ENCODE data around the gene FLAD1. TPM values are rescaled to one million over a fixed set of nuclear protein-coding genes. Genes with fewer than 3 reads are reported as not detected.

FLAD1 gene
- total RNA-seq, 1 experiment from 2014 or later: 88.3 TPM

GRCh38 chr1:155017946-155018316, 34.8 kb downstream of the FLAD1 start:
- no peak for TF ChIP-seq ZNF396 (CRISPR knock-in tag; IDR thresholded peaks at IDR 0.05; ENCODE audit: borderline replicate concordance)
- TF ChIP-seq ELF4 (CRISPR knock-in tag; IDR thresholded peaks at IDR 0.05; ENCODE audit: low read depth): no peak
- TF ChIP-seq ZBTB21 (CRISPR knock-in tag; IDR thresholded peaks at IDR 0.05; ENCODE audit: borderline replicate concordance): no peak
- TF ChIP-seq GABPB1 (CRISPR knock-in tag; IDR thresholded peaks at IDR 0.05): no peak
- no peak overlapping the region for H3K27ac Mint-ChIP-seq
- no peak for DNase-seq (ENCODE audit: low spot score)
- ChIA-PET POLR2A (interaction anchor here (0.7 to 3.5 kb wide), 10 partner anchors 15 to 49 kb away, joined by 3 to 28 read pairs (median 4); partner anchors contain the start of genes ADAM15, LENEP, SHC1 and ZBTB7B), CTCF (interaction anchor here (0.6 to 6.8 kb wide), 46 partner anchors 8 to 209 kb away, joined by 3 to 79 read pairs (median 8); partner anchors contain the start of genes ADAM15, DCST1, DCST2 and EFNA3)
- peaks cover 4% of the 10 kb centered on the region; the same call in 1 of the 2 replicates for H3K27me3 Mint-ChIP-seq (ENCODE audit: low read depth)
- H3K4me1 Mint-ChIP-seq: peaks cover 40% of the 10 kb centered on the region
- H3K4me3 Mint-ChIP-seq: peak overlapping the region; percentile 62
- peaks cover 6% of the 10 kb centered on the region; the same call in 1 of the 2 replicates for H3K36me3 Mint-ChIP-seq
- ATAC-seq: no peak
- no peaks in the 10 kb centered on the region for H3K9me3 Mint-ChIP-seq

GRCh38 chr1:155018617-155019348, 35.6 kb downstream of the FLAD1 start:
- ChIA-PET CTCF (interaction anchor here (1.0 to 4.9 kb wide), 16 partner anchors 12 to 208 kb away, joined by 3 to 49 read pairs (median 10); partner anchors contain the start of genes ADAM15, LENEP, PBXIP1 and SHC1), POLR2A (interaction anchor here (1.5 to 2.0 kb wide), 3 partner anchors 25 to 48 kb away, joined by 3 to 14 read pairs (median 3); partner anchors contain the start of genes LENEP and SHC1)
- Mint-ChIP-seq H3K27me3 (ENCODE audit: low read depth) (peaks cover 4% of the 10 kb centered on the region; the same call in 1 of the 2 replicates), H3K4me3 (no peak overlapping the region), H3K36me3 (peaks cover 3% of the 10 kb centered on the region; the same call in 1 of the 2 replicates), H3K9me3 (no peaks in the 10 kb centered on the region), H3K27ac (no peak overlapping the region), H3K4me1 (peaks cover 34% of the 10 kb centered on the region)
- no peak for ATAC-seq
- no peak for TF ChIP-seq PRRX2 (CRISPR knock-in tag; IDR thresholded peaks at IDR 0.05)
- TF ChIP-seq GTF2I (CRISPR knock-in tag; conservative IDR thresholded peaks at IDR 0.05): no peak
- TF ChIP-seq ZNF219 (CRISPR knock-in tag; IDR thresholded peaks at IDR 0.05; ENCODE audit: borderline replicate concordance): no peak
- no peak for TF ChIP-seq OVOL2 (CRISPR knock-in tag; IDR thresholded peaks at IDR 0.05; ENCODE audit: borderline replicate concordance)
- no peak for DNase-seq (ENCODE audit: low spot score)

GRCh38 chr1:155019377-155020245, 36.5 kb downstream of the FLAD1 start:
- DNase-seq (ENCODE audit: low spot score) (no peak), ATAC-seq (no peak)
- CTCF ChIA-PET: interaction anchor here (1.2 to 4.9 kb wide), 12 partner anchors 13 to 72 kb away, joined by 3 to 49 read pairs (median 10); partner anchors contain the start of genes ADAM15, SHC1 and ZBTB7B
- no peaks in the 10 kb centered on the region for H3K9me3 Mint-ChIP-seq
- peaks cover 4% of the 10 kb centered on the region; the same call in 1 of the 2 replicates for H3K27me3 Mint-ChIP-seq (ENCODE audit: low read depth)
- POLR2A ChIA-PET: interaction anchor here (1.6 kb wide), 1 partner anchor 25 kb away, joined by 3 read pairs; no protein-coding TSS in a partner anchor
- peaks cover 3% of the 10 kb centered on the region; the same call in 1 of the 2 replicates for H3K36me3 Mint-ChIP-seq
- no peak for TF ChIP-seq KAT7 (CRISPR knock-in tag; IDR thresholded peaks at IDR 0.05; ENCODE audit: borderline replicate concordance)
- no peak overlapping the region for H3K4me3 Mint-ChIP-seq
- H3K27ac Mint-ChIP-seq: no peak overlapping the region
- peaks cover 32% of the 10 kb centered on the region for H3K4me1 Mint-ChIP-seq

GRCh38 chr1:155022136-155022926, 39.2 kb downstream of the FLAD1 start:
- ChIA-PET POLR2A (interaction anchor here (0.7 kb wide), 1 partner anchor 21 kb away, joined by 3 read pairs; no protein-coding TSS in a partner anchor), CTCF (interaction anchor here (0.8 to 3.6 kb wide), 10 partner anchors 23 to 151 kb away, joined by 3 to 17 read pairs (median 5); partner anchors contain the start of genes ADAM15, KRTCAP2, LENEP and SHC1)
- H3K4me1 Mint-ChIP-seq: peaks cover 24% of the 10 kb centered on the region
- TF ChIP-seq PRRX2 (CRISPR knock-in tag; IDR thresholded peaks at IDR 0.05) (no peak), SMAD3 (CRISPR knock-in tag; IDR thresholded peaks at IDR 0.05; ENCODE audit: borderline replicate concordance) (no peak), ZNF281 (CRISPR knock-in tag; IDR thresholded peaks at IDR 0.05) (no peak), STAT6 (CRISPR knock-in tag; conservative IDR thresholded peaks at IDR 0.05; ENCODE audit: low read depth) (no peak), ZNF263 (CRISPR knock-in tag; IDR thresholded peaks at IDR 0.05; ENCODE audit: low read depth) (no peak), SMAD4 (CRISPR knock-in tag; IDR thresholded peaks at IDR 0.05) (no peak), TCF7 (CRISPR knock-in tag; IDR thresholded peaks at IDR 0.05; ENCODE audit: low read depth) (no peak)
- TF ChIP-seq, protein P1, sequence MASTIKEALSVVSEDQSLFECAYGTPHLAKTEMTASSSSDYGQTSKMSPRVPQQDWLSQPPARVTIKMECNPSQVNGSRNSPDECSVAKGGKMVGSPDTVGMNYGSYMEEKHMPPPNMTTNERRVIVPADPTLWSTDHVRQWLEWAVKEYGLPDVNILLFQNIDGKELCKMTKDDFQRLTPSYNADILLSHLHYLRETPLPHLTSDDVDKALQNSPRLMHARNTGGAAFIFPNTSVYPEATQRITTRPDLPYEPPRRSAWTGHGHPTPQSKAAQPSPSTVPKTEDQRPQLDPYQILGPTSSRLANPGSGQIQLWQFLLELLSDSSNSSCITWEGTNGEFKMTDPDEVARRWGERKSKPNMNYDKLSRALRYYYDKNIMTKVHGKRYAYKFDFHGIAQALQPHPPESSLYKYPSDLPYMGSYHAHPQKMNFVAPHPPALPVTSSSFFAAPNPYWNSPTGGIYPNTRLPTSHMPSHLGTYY (CRISPR knock-in tag; IDR thresholded peaks at IDR 0.05): no peak
- H3K9me3 Mint-ChIP-seq: no peaks in the 10 kb centered on the region
- H3K4me3 Mint-ChIP-seq: no peak overlapping the region
- ATAC-seq (no peak), DNase-seq (ENCODE audit: low spot score) (no peak)
- peaks cover 4% of the 10 kb centered on the region; the same call in 1 of the 2 replicates for H3K27me3 Mint-ChIP-seq (ENCODE audit: low read depth)
- H3K27ac Mint-ChIP-seq: no peak overlapping the region
- no peaks in the 10 kb centered on the region for H3K36me3 Mint-ChIP-seq
